Panc1 (cell line): ENCODE measurements around the gene SLC24A4. TPM values are rescaled to one million over a fixed set of nuclear protein-coding genes. Genes with fewer than 3 reads are reported as not detected.

Experiments used
- ATAC-seq: fragments of 200-7000 bp; cut with Tn5 transposase; 2 replicates; pipeline ENCODE4 v1.9.1; 2020; ENCODE audit warnings: mild to moderate bottlenecking, moderate library complexity
- BruUV-seq: library from RNA; stranded (reverse); fragments of 400-500 nt; replicated peaks from 2 replicates; lab custom pipeline; 2021; lab: Mats Ljungman, UMichigan
- CTCF ChIA-PET: fragments of 300-600 bp; sonication (Branson Sonifier 250); formaldehyde crosslinking; loops from one replicate; lab custom pipeline; 2022; ENCODE audit warnings: antibody characterized with exemption; lab: Charles Lee
- POLR2A ChIA-PET: fragments of 300-600 bp; sonication (Branson Sonifier 250); formaldehyde crosslinking; loops from one replicate; lab custom pipeline; 2022; ENCODE audit warnings: antibody characterized with exemption; lab: Charles Lee
- DNase-seq: peaks from one replicate; pipeline ENCODE4 v3.0.0-alpha.2; 2010; ENCODE audit warnings: low read depth, low spot score
- H3K27ac ChIP-seq: 2 replicates; pipeline ENCODE4 v1.5.1; 2011; ENCODE audit warnings: mild to moderate bottlenecking, low read length, inconsistent platforms
- H3K27me3 ChIP-seq: fragments of 200-500 bp; sonication (Bioruptor generic); 2 replicates; pipeline ENCODE4 v1.6.0; 2014; ENCODE audit warnings: low read length, inconsistent platforms; ENCODE audit not compliant: control insufficient read depth, insufficient read depth
- H3K36me3 ChIP-seq: fragments of 200-500 bp; sonication (Bioruptor generic); 2 replicates; pipeline ENCODE4 v1.5.1; 2014; ENCODE audit warnings: inconsistent platforms, mild to moderate bottlenecking, low read length, moderate library complexity; ENCODE audit not compliant: control insufficient read depth, insufficient read depth
- H3K4me1 ChIP-seq: 2 replicates; pipeline ENCODE4 v1.5.1; 2011; ENCODE audit warnings: inconsistent platforms, mild to moderate bottlenecking, low read length, moderate library complexity; ENCODE audit not compliant: control insufficient read depth, insufficient read depth
- H3K4me3 ChIP-seq, 2 experiments: 2 replicates each; pipeline ENCODE4 v1.5.1; 2011 to 2012; ENCODE audit warnings: low read depth in 2 of 2, low read length in 2 of 2, mild to moderate bottlenecking in 2 of 2, inconsistent platforms in 1 of 2, moderate library complexity in 1 of 2
- H3K9me3 ChIP-seq: fragments of 200-500 bp; sonication (Bioruptor generic); 2 replicates; pipeline ENCODE4 v1.5.1; 2014; ENCODE audit warnings: low read depth, mild to moderate bottlenecking, inconsistent platforms, low read length, moderate library complexity; ENCODE audit not compliant: control insufficient read depth, insufficient read depth
- POLR2AphosphoS5 ChIP-seq: IDR thresholded peaks from 2 replicates; pipeline ENCODE4 v1.6.1; 2012; ENCODE audit warnings: mild to moderate bottlenecking, low read depth, low read length, moderate library complexity
- SIN3A ChIP-seq: IDR thresholded peaks from 2 replicates; pipeline ENCODE4 v1.6.1; 2012; ENCODE audit warnings: low read depth, mild to moderate bottlenecking, low read length, moderate library complexity, borderline replicate concordance; ENCODE audit not compliant: insufficient read depth
- TCF7L2 ChIP-seq: IDR thresholded peaks from 2 replicates; pipeline ENCODE4 v1.6.1; 2011; ENCODE audit warnings: mild to moderate bottlenecking, low read depth, low read length, inconsistent platforms
- in situ Hi-C: cut with HindIII; loops from 2 replicates; pipeline ENCODE4 v1.10.0; 2016; ENCODE audit warnings: low sequenced_read_pairs, low pct_unique_long_range_greater_than_20kb
- intact Hi-C: fragments of 100-400 bp; cut with micrococcal nuclease; formaldehyde crosslinking; loops from one replicate; pipeline ENCODE4 v1.10.0; 2022; ENCODE audit not compliant: unreplicated experiment
- total RNA-seq: library from RNA; stranded (reverse); gene quantifications from one replicate; pipeline ENCODE4 v1.2.1, GENCODE V29; 2021; ENCODE audit not compliant: unreplicated experiment
- TF ChIP-seq, protein P1 (sequence below): fragments of 450-650 bp; IDR thresholded peaks from 2 replicates; pipeline ENCODE4 v1.5.1; 2017; ENCODE audit warnings: mild to moderate bottlenecking
- TF ChIP-seq, protein P2 (sequence below), 2 experiments: IDR thresholded peaks; 2 replicates each; pipeline ENCODE4 v1.6.1; 2011 to 2012; ENCODE audit warnings: low read depth in 2 of 2, control low read depth in 1 of 2, low read length in 1 of 2, mild to moderate bottlenecking in 1 of 2, moderate library complexity in 1 of 2; ENCODE audit not compliant: insufficient read depth in 1 of 2

The SLC24A4 gene
- total RNA-seq, 1 experiment from 2014 or later, result not detected

- in situ Hi-C loops, result no loop called here
- Histone ChIP-seq H3K36me3 (no peaks in the 10 kb centered on the region), H3K9me3 (no peaks in the 10 kb centered on the region), H3K27me3 (peaks cover 4% of the 10 kb centered on the region; the same call in 1 of the 2 replicates), H3K4me1 (no peaks in the 10 kb centered on the region), H3K4me3 (no peak overlapping the region), H3K27ac (no peak overlapping the region)
- intact Hi-C loops, result no loop called here
- DNase-seq, result no peak
- no peak for TF ChIP-seq TCF7L2
- TF ChIP-seq, protein P1, sequence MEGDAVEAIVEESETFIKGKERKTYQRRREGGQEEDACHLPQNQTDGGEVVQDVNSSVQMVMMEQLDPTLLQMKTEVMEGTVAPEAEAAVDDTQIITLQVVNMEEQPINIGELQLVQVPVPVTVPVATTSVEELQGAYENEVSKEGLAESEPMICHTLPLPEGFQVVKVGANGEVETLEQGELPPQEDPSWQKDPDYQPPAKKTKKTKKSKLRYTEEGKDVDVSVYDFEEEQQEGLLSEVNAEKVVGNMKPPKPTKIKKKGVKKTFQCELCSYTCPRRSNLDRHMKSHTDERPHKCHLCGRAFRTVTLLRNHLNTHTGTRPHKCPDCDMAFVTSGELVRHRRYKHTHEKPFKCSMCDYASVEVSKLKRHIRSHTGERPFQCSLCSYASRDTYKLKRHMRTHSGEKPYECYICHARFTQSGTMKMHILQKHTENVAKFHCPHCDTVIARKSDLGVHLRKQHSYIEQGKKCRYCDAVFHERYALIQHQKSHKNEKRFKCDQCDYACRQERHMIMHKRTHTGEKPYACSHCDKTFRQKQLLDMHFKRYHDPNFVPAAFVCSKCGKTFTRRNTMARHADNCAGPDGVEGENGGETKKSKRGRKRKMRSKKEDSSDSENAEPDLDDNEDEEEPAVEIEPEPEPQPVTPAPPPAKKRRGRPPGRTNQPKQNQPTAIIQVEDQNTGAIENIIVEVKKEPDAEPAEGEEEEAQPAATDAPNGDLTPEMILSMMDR, result no peak
- TF ChIP-seq POLR2AphosphoS5, result no peak
- TF ChIP-seq, protein P2, sequence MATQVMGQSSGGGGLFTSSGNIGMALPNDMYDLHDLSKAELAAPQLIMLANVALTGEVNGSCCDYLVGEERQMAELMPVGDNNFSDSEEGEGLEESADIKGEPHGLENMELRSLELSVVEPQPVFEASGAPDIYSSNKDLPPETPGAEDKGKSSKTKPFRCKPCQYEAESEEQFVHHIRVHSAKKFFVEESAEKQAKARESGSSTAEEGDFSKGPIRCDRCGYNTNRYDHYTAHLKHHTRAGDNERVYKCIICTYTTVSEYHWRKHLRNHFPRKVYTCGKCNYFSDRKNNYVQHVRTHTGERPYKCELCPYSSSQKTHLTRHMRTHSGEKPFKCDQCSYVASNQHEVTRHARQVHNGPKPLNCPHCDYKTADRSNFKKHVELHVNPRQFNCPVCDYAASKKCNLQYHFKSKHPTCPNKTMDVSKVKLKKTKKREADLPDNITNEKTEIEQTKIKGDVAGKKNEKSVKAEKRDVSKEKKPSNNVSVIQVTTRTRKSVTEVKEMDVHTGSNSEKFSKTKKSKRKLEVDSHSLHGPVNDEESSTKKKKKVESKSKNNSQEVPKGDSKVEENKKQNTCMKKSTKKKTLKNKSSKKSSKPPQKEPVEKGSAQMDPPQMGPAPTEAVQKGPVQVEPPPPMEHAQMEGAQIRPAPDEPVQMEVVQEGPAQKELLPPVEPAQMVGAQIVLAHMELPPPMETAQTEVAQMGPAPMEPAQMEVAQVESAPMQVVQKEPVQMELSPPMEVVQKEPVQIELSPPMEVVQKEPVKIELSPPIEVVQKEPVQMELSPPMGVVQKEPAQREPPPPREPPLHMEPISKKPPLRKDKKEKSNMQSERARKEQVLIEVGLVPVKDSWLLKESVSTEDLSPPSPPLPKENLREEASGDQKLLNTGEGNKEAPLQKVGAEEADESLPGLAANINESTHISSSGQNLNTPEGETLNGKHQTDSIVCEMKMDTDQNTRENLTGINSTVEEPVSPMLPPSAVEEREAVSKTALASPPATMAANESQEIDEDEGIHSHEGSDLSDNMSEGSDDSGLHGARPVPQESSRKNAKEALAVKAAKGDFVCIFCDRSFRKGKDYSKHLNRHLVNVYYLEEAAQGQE (IDR thresholded peaks at IDR 0.05; ENCODE audit: insufficient read depth in 1 of 2, low read depth in 2 of 2, low read length in 1 of 2), result no peak
- no peak for TF ChIP-seq SIN3A
- BruUV-seq, result no TSS peak
- no peak for ATAC-seq
- CTCF ChIA-PET, result no interaction called here
- POLR2A ChIA-PET, result no interaction called here
Observed at GRCh38 chr14:92348154-92348553, 25.2 kb downstream of the SLC24A4 start.

GRCh38 chr14:92351750-92352149 lies 28.8 kb downstream of the SLC24A4 start:
- Histone ChIP-seq H3K27me3 (peaks cover 4% of the 10 kb centered on the region; the same call in 1 of the 2 replicates), H3K9me3 (no peaks in the 10 kb centered on the region), H3K4me3 (no peak overlapping the region), H3K4me1 (no peaks in the 10 kb centered on the region), H3K36me3 (no peaks in the 10 kb centered on the region), H3K27ac (no peak overlapping the region)
- intact Hi-C loops (no loop called here), in situ Hi-C loops (no loop called here)
- DNase-seq (no peak), ATAC-seq (no peak)
- BruUV-seq, result no TSS peak
- no peak for TF ChIP-seq POLR2AphosphoS5
- no peak for TF ChIP-seq SIN3A
- no peak for TF ChIP-seq TCF7L2
- POLR2A ChIA-PET, result no interaction called here
- CTCF ChIA-PET, result interaction anchor here (0.8 kb wide), 1 partner anchor 245 kb away, joined by 4 read pairs; the partner anchor contains the start of gene ATXN3

DNA sequence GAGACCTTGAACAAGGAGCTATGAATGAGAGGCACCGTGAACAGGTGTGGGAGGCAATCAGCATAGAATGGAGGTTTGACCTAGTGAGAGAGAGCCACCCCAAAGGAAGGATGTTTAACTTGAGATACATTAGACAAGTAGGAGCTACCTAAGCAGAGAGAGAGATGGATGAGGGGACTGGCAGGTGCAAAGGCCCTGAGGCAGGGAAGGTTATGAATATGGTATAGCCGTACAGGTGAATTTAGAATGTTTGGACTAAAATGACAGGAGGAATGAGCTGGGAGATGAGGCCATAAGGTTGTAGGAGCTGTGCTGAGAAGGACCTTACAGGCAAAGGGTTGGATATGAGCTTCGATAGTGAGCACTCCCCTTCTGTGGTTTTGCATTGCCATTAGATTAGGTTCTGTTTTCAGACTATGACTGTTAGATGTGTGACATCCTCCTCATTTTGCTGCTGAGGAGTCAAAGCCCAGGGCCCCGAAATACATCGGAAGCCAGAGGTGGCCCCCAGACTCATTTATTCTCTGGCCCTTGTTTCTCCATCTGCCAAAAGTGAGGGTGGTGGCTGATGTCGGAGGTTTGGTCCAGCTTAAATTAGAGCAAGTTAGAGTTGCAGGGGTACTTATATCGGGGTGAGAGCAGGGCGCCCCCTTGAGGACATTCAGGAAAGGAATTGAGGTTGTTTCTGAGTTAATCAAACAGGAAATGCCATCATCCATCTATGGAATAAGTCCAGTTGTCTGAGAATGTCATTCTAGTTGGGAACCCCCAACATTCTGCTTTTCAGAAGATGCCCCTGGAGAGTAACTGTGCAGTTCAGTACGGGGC lies 29.4 kb downstream of the SLC24A4 start:
- H3K4me1 ChIP-seq, result no peaks in the 10 kb centered on the region
- no TSS peak for BruUV-seq
- no peak for TF ChIP-seq POLR2AphosphoS5
- no peak for TF ChIP-seq TCF7L2
- TF ChIP-seq SIN3A, result no peak
- TF ChIP-seq, protein P1, result peak; percentile 63
- TF ChIP-seq, protein P2 (IDR thresholded peaks at IDR 0.05; ENCODE audit: insufficient read depth in 1 of 2, low read depth in 2 of 2, low read length in 1 of 2), result no peak
- no peaks in the 10 kb centered on the region for H3K9me3 ChIP-seq
- no peak for ATAC-seq
- intact Hi-C loops (no loop called here), in situ Hi-C loops (no loop called here)
- ChIA-PET POLR2A (no interaction called here), CTCF (interaction anchor here (0.8 kb wide), 1 partner anchor 246 kb away, joined by 4 read pairs; the partner anchor contains the start of gene ATXN3)
- peaks cover 4% of the 10 kb centered on the region for H3K27me3 ChIP-seq
- no peaks in the 10 kb centered on the region for H3K36me3 ChIP-seq
- DNase-seq, result no peak
- no peak overlapping the region for H3K4me3 ChIP-seq
- H3K27ac ChIP-seq, result no peak overlapping the region
